MCF 10A (cell line): ENCODE results near the gene LRRN2. TPM values are rescaled to one million over a fixed set of nuclear protein-coding genes. Genes with fewer than 3 reads are reported as not detected.
A peak's percentile ranks its signal among the peaks of the same experiment; 100 is the strongest.

Experiments used
- BruUV-seq: library from RNA; stranded (reverse); fragments of 400-500 nt; replicated peaks from 2 replicates; lab custom pipeline; 2021; lab: Mats Ljungman, UMichigan
- CTCF ChIA-PET: fragments of 300-600 bp; sonication (Branson Sonifier 250); formaldehyde crosslinking; extraction: SDS; loops from one replicate; lab custom pipeline; 2021; ENCODE audit warnings: antibody characterized with exemption, inconsistent platforms; lab: Yijun Ruan, JAX
- POLR2A ChIA-PET: fragments of 300-600, 350-650 bp; sonication (Branson Sonifier 250); formaldehyde crosslinking; extraction: SDS; loops from one replicate; lab custom pipeline; 2020; ENCODE audit warnings: antibody characterized with exemption, inconsistent platforms; lab: Yijun Ruan, JAX
- DNase-seq: peaks from one replicate; pipeline ENCODE4 v3.0.0-alpha.2; 2018; ENCODE audit not compliant: unreplicated experiment
- H3K27ac Mint-ChIP-seq: one replicate; pipeline ENCODE4 v1.8.0; 2022; ENCODE audit warnings: mild to moderate bottlenecking, low read depth, mixed read lengths; ENCODE audit not compliant: unreplicated experiment
- H3K27me3 Mint-ChIP-seq: one replicate; pipeline ENCODE4 v1.8.0; 2022; ENCODE audit warnings: mixed read lengths; ENCODE audit not compliant: insufficient read depth, unreplicated experiment
- H3K36me3 Mint-ChIP-seq: one replicate; pipeline ENCODE4 v1.8.0; 2022; ENCODE audit warnings: mild to moderate bottlenecking, moderate library complexity, mixed read lengths; ENCODE audit not compliant: insufficient read depth, unreplicated experiment
- H3K4me1 Mint-ChIP-seq: one replicate; pipeline ENCODE4 v1.8.0; 2022; ENCODE audit warnings: mixed read lengths; ENCODE audit not compliant: insufficient read depth, unreplicated experiment
- H3K4me3 Mint-ChIP-seq: one replicate; pipeline ENCODE4 v1.8.0; 2022; ENCODE audit warnings: mild to moderate bottlenecking, moderate library complexity, mixed read lengths; ENCODE audit not compliant: unreplicated experiment
- H3K9me3 Mint-ChIP-seq: one replicate; pipeline ENCODE4 v1.8.0; 2022; ENCODE audit warnings: mixed read lengths; ENCODE audit not compliant: unreplicated experiment
- CTCF ChIP-seq: fragments of 200-600 bp; IDR thresholded peaks from one replicate; pipeline ENCODE4 v1.8.0; 2022; ENCODE audit warnings: antibody characterized with exemption, mild to moderate bottlenecking; ENCODE audit not compliant: unreplicated experiment
- intact Hi-C: fragments of 100-400 bp; cut with micrococcal nuclease; formaldehyde crosslinking; loops from 2 replicates; pipeline ENCODE4 v1.14.1; 2022
- total RNA-seq: library from RNA; stranded (reverse); gene quantifications from 2 replicates; pipeline ENCODE4 v1.2.3, GENCODE V29; 2022

Gene LRRN2
- total RNA-seq, 1 experiment from 2014 or later = not detected

GRCh38 chr1:204602871-204603542 is 82.5 kb downstream of the LRRN2 start:
- TF ChIP-seq CTCF = no peak
- H3K4me1 Mint-ChIP-seq = no peaks in the 10 kb centered on the region
- no peak overlapping the region for H3K4me3 Mint-ChIP-seq
- CTCF ChIA-PET = interaction anchor here (0.6 to 1.2 kb wide), 3 partner anchors 204 to 385 kb away, joined by 3 to 6 read pairs (median 5); no protein-coding TSS in a partner anchor
- POLR2A ChIA-PET = no interaction called here
- no peak overlapping the region for H3K27ac Mint-ChIP-seq
- H3K9me3 Mint-ChIP-seq = no peaks in the 10 kb centered on the region
- no TSS peak for BruUV-seq
- no peaks in the 10 kb centered on the region for H3K36me3 Mint-ChIP-seq
- peaks cover 49% of the 10 kb centered on the region for H3K27me3 Mint-ChIP-seq
- intact Hi-C loops = no loop called here
- DNase-seq = no peak

- intact Hi-C loops = no loop called here
- Mint-ChIP-seq H3K36me3 (no peaks in the 10 kb centered on the region), H3K27me3 (peaks cover 40% of the 10 kb centered on the region), H3K4me1 (no peaks in the 10 kb centered on the region), H3K9me3 (no peaks in the 10 kb centered on the region), H3K27ac (no peak overlapping the region), H3K4me3 (no peak overlapping the region)
- no peak for DNase-seq
- TF ChIP-seq CTCF = no peak
- CTCF ChIA-PET = interaction anchor here (0.6 to 1.2 kb wide), 4 partner anchors 52 to 459 kb away, joined by 3 to 6 read pairs (median 4); no protein-coding TSS in a partner anchor
- POLR2A ChIA-PET = no interaction called here
- no TSS peak for BruUV-seq
Measured at GRCh38 chr1:204602111-204602579, 83.4 kb downstream of the LRRN2 start.

- CTCF ChIA-PET = interaction anchor here (0.6 to 3.1 kb wide), 5 partner anchors 8 to 574 kb away, joined by 3 to 15 read pairs (median 4); no protein-coding TSS in a partner anchor
- no peaks in the 10 kb centered on the region for H3K36me3 Mint-ChIP-seq
- peaks cover 38% of the 10 kb centered on the region for H3K27me3 Mint-ChIP-seq
- H3K27ac Mint-ChIP-seq = no peak overlapping the region
- intact Hi-C loops = no loop called here
- no TSS peak for BruUV-seq
- peak; percentile 30 for TF ChIP-seq CTCF
- POLR2A ChIA-PET = no interaction called here
- H3K4me1 Mint-ChIP-seq = no peaks in the 10 kb centered on the region
- no peak overlapping the region for H3K4me3 Mint-ChIP-seq
- DNase-seq = peak; percentile 20
- H3K9me3 Mint-ChIP-seq = no peaks in the 10 kb centered on the region
Measured at GRCh38 chr1:204600968-204601367, 84.6 kb downstream of the LRRN2 start.

- intact Hi-C loops = no loop called here
- CTCF ChIA-PET = interaction anchor here (1.2 to 3.1 kb wide), 2 partner anchors 9 to 207 kb away, joined by 4 to 15 read pairs; no protein-coding TSS in a partner anchor
- no peak for DNase-seq
- no peaks in the 10 kb centered on the region for H3K9me3 Mint-ChIP-seq
- TF ChIP-seq CTCF = no peak
- no peak overlapping the region for H3K27ac Mint-ChIP-seq
- H3K36me3 Mint-ChIP-seq = no peaks in the 10 kb centered on the region
- H3K4me1 Mint-ChIP-seq = no peaks in the 10 kb centered on the region
- POLR2A ChIA-PET = no interaction called here
- no TSS peak for BruUV-seq
- peaks cover 38% of the 10 kb centered on the region for H3K27me3 Mint-ChIP-seq
- H3K4me3 Mint-ChIP-seq = no peak overlapping the region
Measured at GRCh38 chr1:204600203-204600602, 85.3 kb downstream of the LRRN2 start.
